GM12891 (cell line): ENCODE measurements around the gene FAM229A.

Experiments used
- POLR2A ChIP-seq: IDR thresholded peaks from 2 replicates; pipeline ENCODE4 v1.6.1; 2011; ENCODE audit warnings: low read depth, low read length, control low read depth
- POLR2AphosphoS5 ChIP-seq: IDR thresholded peaks from 2 replicates; pipeline ENCODE4 v1.6.1; 2011; ENCODE audit warnings: low read depth, low read length, control low read depth
- TAF1 ChIP-seq: IDR thresholded peaks from 2 replicates; pipeline ENCODE4 v1.6.1; 2011; ENCODE audit warnings: low read depth, low read length, control low read depth

DNA sequence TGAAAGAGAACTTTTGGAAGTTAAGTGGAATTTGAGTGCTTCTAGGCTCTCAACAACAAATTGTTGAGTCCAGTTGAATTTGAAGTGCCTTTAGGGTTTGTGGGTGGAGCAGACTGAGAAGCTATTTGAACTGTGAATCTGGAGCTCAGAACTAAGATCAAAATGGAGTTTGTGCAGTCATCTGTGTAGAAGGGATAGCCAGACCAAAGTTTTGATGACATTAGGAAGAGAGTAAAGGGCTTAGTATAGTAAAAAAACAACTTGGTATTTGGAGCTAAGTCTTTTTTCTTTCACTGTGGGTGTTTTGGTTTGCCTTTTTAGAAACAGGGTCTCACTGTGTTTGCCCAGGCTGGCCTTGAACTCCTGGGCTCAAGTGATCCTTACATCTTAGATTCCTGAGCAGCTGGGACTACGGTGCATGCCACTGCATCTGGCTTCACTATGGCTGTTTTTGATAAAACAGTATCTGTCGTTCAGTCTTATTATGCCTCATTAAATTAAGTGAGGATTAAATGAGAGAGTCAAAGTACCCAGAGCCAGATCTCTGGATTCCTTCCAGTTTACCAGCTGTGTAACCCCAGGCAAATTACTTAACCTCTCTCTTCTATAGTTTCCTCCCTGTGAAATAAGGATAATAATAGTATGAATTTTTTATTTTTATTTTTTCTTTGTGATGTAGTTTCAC is 50.4 kb downstream of the FAM229A start:
- TF ChIP-seq TAF1 (no peak), POLR2A (no peak), POLR2AphosphoS5 (no peak)
